ENCODE results near the gene RNF150.

The RNF150 gene

DNA sequence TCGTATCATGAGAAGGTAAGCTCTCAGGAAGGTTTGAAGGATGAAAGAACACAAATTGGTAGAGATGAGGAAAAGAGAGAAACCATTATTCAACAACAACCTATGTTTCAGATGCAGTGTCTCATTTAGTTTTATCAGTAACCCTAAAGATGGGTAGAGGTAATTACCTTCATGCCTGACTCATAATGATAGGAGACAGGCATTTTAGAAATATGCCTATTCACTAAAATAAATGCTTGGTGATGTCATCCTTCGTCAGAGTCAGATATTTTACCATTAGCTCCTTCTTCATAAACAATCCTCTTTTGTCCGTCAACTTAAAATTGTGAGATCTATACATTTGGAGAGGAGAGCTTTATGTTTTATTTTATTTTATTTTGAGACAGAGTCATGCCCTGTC is 21.5 kb upstream of the RNF150 start:
- H3K27ac ChIP-seq (ENCODE audit: extremely low read depth, low read depth, low read length), result no peak overlapping the region
- H3K36me3 ChIP-seq (ENCODE audit: control insufficient read depth in 2 of 2, insufficient read depth in 1 of 2, low read length in 2 of 2), result no peaks in the 10 kb centered on the region
- POLR2A ChIA-PET, result interaction anchor here (0.7 kb wide), 1 partner anchor 107 kb away, joined by 3 read pairs; no protein-coding TSS in a partner anchor
- no peaks in the 10 kb centered on the region for H3K9me3 ChIP-seq (ENCODE audit: control insufficient read depth, insufficient read depth, low read depth, low read length)
- H3K4me3 ChIP-seq (ENCODE audit: low read depth, low read length), result no peak overlapping the region
- H3K4me1 ChIP-seq (ENCODE audit: control insufficient read depth, insufficient read depth, low read length), result no peaks in the 10 kb centered on the region
- CTCF ChIA-PET, result interaction anchor here (0.6 to 0.9 kb wide), 3 partner anchors 192 to 525 kb away, joined by 3 to 4 read pairs (median 3); no protein-coding TSS in a partner anchor
- 0 out of 2 replicates have a peak, but pooled peaks have one; percentile 22 for TF ChIP-seq ZNF335 (tag by site-specific recombination; conservative IDR thresholded peaks at IDR 0.05)
- no peak for TF ChIP-seq ZNF138 (tag by site-specific recombination; IDR thresholded peaks at IDR 0.05; ENCODE audit: borderline replicate concordance)
- no peak for TF ChIP-seq ZNF221 (tag by site-specific recombination; IDR thresholded peaks at IDR 0.05; ENCODE audit: borderline replicate concordance)
- TF ChIP-seq GLI2 (tag by site-specific recombination; IDR thresholded peaks at IDR 0.05; ENCODE audit: borderline replicate concordance, low read depth), result no peak

DNA sequence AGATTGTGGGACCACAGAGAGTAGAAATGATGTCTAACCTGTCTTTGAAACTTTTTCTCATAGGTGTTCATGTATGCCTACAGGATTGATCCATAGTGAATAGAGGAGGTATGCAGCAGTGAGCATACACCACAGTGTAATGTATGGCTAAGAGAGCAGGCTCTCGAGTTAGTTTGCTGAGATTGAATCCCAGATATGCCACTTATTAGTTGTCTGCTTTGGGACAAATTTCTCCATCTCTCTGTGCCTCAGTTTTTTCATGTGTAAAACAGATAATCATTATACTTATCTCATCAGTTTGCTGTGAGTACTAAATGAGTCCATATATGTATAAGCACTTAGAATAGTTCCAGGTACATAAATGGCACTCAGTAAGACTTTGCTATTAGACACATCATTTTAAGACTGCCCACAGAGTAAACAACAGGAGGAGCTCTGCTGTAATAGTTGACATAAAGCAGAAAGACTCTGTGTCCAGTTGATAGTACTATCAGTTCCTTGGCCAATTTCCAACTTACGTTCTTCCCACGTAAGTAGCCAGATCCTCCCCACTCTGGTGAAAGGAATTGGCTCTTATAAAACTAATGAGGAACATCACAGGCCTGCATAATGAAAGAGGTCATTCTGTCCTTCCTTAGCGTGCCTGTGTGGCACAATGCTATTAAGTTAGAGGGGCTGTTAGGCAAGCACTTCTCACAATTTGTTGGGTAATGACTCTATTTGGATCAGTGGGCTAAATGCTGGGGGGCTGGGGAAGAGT is 20.7 kb upstream of the RNF150 start:
- Histone ChIP-seq H3K27ac (ENCODE audit: extremely low read depth, low read depth, low read length) (no peak overlapping the region), H3K4me1 (ENCODE audit: control insufficient read depth, insufficient read depth, low read length) (no peaks in the 10 kb centered on the region), H3K9me3 (ENCODE audit: control insufficient read depth, insufficient read depth, low read depth, low read length) (no peaks in the 10 kb centered on the region), H3K4me3 (ENCODE audit: low read depth, low read length) (no peak overlapping the region), H3K36me3 (ENCODE audit: control insufficient read depth in 2 of 2, insufficient read depth in 1 of 2, low read length in 2 of 2) (no peaks in the 10 kb centered on the region)
- ChIA-PET POLR2A (no interaction called here), CTCF (interaction anchor here (0.6 to 0.9 kb wide), 2 partner anchors 21 to 294 kb away, joined by 3 read pairs; no protein-coding TSS in a partner anchor)
- TF ChIP-seq ZNF221 (tag by site-specific recombination; IDR thresholded peaks at IDR 0.05; ENCODE audit: borderline replicate concordance) (no peak), ZNF335 (tag by site-specific recombination; conservative IDR thresholded peaks at IDR 0.05) (no peak), ZBTB17 (tag by site-specific recombination; IDR thresholded peaks at IDR 0.05) (no peak), ZBTB8A (tag by site-specific recombination; IDR thresholded peaks at IDR 0.05) (no peak), ZNF660 (tag by site-specific recombination; IDR thresholded peaks at IDR 0.05) (no peak), ZNF549 (tag by site-specific recombination; IDR thresholded peaks at IDR 0.05) (no peak), OVOL3 (tag by site-specific recombination; IDR thresholded peaks at IDR 0.05) (no peak)
- TF ChIP-seq, protein P1, sequence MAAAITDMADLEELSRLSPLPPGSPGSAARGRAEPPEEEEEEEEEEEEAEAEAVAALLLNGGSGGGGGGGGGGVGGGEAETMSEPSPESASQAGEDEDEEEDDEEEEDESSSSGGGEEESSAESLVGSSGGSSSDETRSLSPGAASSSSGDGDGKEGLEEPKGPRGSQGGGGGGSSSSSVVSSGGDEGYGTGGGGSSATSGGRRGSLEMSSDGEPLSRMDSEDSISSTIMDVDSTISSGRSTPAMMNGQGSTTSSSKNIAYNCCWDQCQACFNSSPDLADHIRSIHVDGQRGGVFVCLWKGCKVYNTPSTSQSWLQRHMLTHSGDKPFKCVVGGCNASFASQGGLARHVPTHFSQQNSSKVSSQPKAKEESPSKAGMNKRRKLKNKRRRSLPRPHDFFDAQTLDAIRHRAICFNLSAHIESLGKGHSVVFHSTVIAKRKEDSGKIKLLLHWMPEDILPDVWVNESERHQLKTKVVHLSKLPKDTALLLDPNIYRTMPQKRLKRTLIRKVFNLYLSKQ (tag by site-specific recombination; IDR thresholded peaks at IDR 0.05; ENCODE audit: borderline replicate concordance), result no peak
- TF ChIP-seq, protein P2, sequence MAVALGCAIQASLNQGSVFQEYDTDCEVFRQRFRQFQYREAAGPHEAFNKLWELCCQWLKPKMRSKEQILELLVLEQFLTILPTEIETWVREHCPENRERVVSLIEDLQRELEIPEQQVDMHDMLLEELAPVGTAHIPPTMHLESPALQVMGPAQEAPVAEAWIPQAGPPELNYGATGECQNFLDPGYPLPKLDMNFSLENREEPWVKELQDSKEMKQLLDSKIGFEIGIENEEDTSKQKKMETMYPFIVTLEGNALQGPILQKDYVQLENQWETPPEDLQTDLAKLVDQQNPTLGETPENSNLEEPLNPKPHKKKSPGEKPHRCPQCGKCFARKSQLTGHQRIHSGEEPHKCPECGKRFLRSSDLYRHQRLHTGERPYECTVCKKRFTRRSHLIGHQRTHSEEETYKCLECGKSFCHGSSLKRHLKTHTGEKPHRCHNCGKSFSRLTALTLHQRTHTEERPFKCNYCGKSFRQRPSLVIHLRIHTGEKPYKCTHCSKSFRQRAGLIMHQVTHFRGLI (tag by site-specific recombination; IDR thresholded peaks at IDR 0.05), result no peak
- TF ChIP-seq, protein P3, sequence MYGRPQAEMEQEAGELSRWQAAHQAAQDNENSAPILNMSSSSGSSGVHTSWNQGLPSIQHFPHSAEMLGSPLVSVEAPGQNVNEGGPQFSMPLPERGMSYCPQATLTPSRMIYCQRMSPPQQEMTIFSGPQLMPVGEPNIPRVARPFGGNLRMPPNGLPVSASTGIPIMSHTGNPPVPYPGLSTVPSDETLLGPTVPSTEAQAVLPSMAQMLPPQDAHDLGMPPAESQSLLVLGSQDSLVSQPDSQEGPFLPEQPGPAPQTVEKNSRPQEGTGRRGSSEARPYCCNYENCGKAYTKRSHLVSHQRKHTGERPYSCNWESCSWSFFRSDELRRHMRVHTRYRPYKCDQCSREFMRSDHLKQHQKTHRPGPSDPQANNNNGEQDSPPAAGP (tag by site-specific recombination; IDR thresholded peaks at IDR 0.05), result no peak

DNA sequence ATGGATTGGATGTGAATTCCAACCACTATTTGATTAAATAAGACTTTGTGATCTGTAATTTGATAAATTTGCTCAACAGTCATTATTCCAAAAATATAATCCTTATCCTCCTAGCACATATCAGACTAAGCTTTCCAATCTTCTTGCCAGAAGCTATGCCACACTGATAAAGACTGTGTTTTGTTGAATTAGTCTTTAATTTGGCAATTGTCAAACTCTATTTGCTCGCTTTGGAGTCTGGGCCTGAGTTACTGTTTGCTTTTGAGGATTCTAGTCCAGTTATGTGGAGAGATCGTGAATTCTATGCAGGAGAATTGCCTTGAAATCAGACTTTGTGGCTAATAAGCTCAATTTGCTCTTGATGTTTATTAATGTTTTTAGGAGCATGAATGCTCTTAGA is 10.9 kb upstream of the RNF150 start:
- TF ChIP-seq IKZF3 (tag by site-specific recombination; IDR thresholded peaks at IDR 0.05), result no peak
- no peak for TF ChIP-seq ZNF514 (tag by site-specific recombination; IDR thresholded peaks at IDR 0.05)
- no peak for TF ChIP-seq ZNF830 (tag by site-specific recombination; IDR thresholded peaks at IDR 0.05; ENCODE audit: low read depth)
- TF ChIP-seq ZNF223 (tag by site-specific recombination; IDR thresholded peaks at IDR 0.05), result no peak
- Histone ChIP-seq H3K27ac (ENCODE audit: extremely low read depth, low read depth, low read length) (no peak overlapping the region), H3K4me3 (ENCODE audit: low read depth, low read length) (no peak overlapping the region), H3K9me3 (ENCODE audit: control insufficient read depth, insufficient read depth, low read depth, low read length) (no peaks in the 10 kb centered on the region), H3K4me1 (ENCODE audit: control insufficient read depth, insufficient read depth, low read length) (no peaks in the 10 kb centered on the region), H3K36me3 (ENCODE audit: control insufficient read depth in 2 of 2, insufficient read depth in 1 of 2, low read length in 2 of 2) (no peaks in the 10 kb centered on the region)
- POLR2A ChIA-PET, result no interaction called here
- CTCF ChIA-PET, result interaction anchor here (2.6 kb wide), 1 partner anchor 11 kb away, joined by 7 read pairs; the partner anchor contains the start of gene RNF150
